ENCODE results near the gene FBXL2.
"Not testable (repeated sequence)": the region's sequence is repeated elsewhere in the genome, so short reads cannot be mapped to it uniquely, and the experiment has no call there.

The FBXL2 gene

DNA sequence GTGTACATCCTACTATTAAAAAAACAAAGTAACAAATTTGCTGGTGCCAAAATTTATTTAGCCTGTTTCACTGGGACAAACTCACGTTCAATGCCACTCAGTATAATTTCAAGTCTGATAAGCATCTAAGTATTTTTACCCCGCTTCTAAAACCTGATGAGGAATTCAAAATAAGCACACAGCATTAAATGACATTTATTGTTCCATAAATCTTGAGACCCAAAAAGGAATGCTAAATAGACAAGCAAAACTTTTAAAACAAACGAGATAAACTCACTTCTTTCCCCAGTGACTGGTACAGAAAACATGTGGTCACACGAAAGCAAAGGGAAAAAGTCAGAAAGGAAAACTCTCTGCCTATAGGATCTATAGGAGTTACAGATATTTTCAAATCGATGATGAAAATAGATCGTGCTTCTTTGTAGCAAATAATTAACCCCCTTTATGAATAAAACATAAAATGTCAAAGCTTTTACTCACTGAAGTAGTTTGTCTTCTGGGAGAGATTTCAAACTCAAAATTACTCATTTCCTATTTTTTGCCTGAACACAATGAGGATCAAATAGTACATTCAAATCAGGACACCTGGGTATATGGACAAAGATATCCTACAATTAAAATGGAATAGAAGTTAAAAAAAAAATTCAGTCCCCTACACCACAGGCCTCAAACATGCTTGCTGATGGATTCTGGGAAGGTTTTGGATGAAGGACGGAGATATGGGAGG lies 111.3 kb downstream of the FBXL2 start:
- no peak for DNase-seq

DNA sequence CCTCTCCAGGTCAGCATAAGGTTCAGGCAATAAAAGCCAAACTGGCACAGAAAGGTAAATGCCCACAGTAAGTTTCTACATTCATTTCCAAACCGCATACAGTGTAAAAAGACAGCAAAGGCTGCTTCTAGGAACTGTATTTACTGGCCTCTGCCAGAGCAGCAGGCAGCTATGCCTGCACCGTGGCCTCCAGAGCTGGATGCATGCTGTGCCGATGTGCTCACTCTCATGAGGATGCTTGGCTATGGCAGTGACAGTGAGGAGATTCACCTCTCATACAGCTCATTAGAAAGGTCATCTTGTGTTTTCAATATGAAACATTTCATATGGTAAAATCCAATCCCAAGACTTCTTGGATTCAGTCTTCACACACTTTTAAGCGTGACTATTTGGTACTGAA lies 112.7 kb downstream of the FBXL2 start:
- no peak for DNase-seq

DNA sequence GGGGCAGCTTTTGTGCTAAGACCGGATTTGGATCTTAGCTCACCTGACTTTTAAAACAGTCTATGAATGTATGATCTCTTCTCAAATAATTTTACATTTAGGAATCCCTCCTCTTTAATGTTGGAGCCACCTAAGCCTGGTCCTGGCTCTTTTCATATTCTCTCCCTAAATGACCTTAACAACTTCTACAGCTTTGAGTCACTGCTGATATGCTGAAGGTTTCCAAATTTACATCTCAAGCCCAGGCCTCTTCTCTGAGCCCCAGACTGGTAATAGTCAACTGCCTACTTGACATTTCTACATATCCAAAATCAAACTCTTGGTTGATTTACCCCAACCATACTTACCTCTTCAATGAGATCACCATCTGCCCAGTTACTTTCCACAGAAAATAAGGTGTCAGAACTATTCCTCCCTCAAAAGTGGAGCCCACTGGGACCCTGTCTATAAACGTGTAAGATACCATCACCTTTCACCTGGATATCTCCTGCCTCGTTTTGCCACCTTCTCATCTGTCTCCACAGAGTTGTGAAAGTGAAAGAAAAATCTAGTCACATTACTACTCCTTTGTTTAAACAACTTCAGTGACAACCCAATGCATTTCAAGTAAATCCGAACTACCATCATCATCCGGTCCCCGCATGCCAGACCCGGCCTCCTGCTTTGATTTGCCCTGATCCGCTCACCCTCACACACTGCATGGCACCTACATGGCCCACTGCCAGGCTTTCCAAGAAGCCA lies 114.2 kb downstream of the FBXL2 start:
- DNase-seq = no peak

DNA sequence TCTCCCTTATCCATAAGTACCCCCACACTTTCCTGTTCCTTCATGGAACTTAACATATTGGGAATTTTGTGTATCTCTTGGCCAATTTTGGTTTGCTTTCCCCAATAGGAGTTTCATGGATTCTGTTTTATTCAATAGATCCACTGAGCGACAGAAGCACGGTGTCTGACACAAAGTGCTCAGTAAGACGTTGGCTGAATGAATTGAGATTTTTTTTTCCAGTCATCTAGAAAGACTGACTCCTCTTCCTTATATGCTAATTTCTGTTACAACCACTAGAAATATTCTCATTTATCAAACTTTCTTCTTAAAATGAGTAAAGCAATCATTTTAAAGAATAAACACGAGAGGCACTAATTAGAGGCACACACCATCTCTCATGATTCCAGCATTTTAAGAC lies 114.9 kb downstream of the FBXL2 start:
- no peak for DNase-seq

DNA sequence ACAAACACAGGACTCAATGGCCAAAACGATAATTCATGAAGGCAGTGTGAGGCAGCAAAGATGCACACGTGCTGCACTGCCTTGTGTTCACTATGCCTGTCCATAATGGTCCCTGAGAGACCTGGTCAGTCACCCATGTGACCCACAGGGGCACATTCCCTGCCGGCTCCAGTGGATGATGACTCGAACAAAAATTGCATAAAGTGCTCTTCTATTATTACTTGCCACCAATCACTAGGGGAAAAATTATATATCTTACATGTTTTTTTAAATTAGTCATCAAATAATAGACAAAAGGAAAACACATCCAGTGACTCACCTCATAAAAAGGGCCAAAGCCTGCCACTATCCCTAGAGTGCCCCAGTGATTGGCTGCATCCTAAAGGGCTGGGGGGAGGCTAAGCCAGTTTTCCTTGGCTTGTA lies 115.5 kb downstream of the FBXL2 start:
- DNase-seq = no peak

DNA sequence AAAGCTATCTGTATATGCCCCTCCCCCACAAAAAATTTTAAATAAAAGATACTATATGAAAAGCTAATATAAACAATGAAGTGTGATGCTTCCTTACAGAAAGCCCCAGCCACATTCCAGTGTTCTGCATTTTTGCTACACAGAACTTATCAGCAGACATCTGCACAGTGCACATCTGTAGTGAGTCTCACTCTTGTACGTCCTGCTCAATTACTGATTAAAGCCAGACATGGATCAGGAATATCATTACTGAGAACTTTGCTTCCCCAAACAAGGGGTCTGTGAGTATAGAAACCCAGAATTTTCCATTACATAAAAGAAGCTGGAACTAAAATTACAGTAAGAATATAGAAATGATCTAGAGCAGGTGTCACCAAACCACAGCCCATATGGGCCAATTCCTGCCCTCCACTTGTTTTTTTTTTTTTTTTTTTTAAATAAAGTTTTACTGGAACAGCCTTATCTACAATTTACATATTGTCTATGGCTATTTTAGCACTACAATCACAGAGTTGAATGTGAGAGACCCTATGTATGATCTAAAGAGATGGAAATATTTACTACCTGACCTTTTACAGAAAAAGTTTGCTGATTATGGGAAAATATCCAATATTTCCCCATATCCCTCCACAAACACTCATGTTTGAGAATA lies 117.3 kb downstream of the FBXL2 start:
- DNase-seq = no peak

DNA sequence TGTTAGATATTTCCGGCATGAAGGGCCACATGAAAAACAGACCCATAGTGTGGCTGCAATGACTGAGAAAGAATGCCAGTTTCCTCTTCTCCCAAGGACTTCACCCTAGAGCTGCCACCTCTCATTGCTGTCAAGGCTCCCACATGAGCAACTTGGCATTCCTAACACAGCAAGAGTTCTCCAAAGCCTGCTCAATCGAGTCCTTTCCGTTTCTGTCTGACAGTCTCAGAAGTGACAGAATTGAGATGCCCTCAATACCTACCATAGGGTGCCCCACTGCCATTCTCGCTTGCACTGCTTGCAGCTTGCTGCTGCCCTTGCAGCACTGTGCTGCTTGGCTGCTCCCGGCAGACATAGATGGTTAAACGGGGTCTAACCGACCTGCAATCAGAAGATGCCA lies 118.7 kb downstream of the FBXL2 start:
- DNase-seq = no peak

DNA sequence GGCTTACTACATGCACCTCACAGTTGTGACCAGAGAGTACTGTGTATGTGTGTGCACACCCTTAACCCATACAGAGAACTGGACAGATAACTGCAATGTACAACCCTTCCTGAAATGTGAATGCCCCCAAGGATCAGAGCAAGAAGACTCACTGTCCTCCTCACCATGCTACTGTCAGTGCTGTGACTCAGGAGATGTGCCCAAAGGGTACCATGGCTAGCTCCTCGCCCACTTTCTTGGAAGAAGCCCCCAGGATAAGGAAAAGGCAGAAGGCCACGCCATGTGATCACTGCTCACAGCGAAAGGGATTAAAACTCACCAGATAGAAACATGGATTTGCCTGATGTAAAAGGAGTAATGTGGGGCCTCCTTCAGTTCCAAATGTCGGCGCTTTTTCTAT lies 121.2 kb downstream of the FBXL2 start:
- DNase-seq = no peak

DNA sequence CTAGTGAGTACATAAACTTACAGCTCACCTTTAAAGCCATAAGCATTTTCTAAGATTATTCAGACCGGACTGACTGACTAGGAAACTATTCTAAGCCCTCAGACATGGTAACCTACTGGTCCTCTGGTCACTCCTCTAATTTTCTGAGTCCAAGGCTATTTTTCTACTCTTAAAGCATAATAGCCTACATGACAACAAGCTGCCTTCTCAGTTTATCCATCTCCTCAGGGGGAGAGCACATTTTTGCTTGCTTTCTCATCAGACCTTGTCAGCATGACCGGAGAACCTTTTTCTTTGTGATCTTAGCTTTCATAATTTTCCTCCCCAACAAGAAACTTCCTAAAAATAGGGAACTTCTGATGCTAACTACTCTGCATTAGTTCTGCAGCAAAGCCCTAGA lies 124.5 kb downstream of the FBXL2 start:
- DNase-seq = no peak

DNA sequence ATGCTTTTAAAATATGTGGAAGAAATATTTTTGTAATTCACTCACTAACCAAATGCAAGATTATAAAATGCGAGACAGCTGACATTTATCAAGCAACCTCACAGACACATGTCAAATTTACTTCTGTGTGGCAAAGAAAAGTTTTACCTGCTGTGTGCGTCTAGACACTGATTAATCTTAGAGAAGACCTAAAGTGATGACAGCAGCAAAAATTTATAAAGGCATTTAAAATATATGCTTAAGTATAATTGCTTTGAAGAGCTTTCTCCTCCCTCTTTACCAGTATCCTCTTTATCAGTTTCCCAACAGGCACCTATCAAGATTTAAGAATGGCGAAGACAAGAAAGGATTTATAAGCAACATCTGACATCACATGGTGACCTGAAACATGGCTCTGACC lies 125.7 kb downstream of the FBXL2 start:
- no peak for DNase-seq

DNA sequence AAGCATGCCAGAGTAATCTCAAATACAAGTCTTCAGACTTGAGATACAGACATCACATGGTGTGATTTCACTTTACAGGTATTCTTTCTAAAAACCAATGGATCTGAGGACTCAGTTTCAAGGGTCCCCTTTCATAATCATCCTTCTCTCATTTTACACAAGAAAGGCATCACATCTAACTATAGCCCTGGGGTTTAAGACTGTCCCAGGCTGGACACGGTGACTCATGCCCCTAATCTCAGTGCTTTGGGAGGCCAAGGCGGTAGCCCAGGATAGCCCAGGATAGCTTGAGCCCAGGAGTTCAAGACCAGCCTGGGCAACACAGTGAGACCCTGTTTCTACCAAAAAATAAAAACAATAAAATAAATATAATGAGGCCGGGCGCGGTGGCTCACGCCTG lies 126.5 kb downstream of the FBXL2 start:
- DNase-seq = no peak

DNA sequence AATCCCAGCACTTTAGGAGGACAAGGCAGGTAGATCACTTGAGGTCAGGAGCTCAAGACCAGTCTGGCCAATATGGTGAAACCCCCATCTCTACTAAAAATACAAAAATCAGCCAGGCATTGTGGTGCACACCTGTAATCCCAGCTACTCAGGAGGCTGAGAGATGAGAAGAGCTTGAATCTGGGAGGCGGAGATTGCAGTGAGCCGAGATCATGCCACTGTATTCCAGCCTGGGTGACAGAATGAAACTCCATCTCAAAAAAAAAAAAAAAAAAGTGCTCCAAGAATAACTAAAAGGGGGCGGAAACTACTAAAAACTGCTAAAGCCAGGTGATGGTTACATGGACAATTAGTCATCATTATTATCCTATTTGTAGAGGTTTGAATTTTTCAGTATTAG lies 133.6 kb downstream of the FBXL2 start:
- DNase-seq = not testable (repeated sequence)

DNA sequence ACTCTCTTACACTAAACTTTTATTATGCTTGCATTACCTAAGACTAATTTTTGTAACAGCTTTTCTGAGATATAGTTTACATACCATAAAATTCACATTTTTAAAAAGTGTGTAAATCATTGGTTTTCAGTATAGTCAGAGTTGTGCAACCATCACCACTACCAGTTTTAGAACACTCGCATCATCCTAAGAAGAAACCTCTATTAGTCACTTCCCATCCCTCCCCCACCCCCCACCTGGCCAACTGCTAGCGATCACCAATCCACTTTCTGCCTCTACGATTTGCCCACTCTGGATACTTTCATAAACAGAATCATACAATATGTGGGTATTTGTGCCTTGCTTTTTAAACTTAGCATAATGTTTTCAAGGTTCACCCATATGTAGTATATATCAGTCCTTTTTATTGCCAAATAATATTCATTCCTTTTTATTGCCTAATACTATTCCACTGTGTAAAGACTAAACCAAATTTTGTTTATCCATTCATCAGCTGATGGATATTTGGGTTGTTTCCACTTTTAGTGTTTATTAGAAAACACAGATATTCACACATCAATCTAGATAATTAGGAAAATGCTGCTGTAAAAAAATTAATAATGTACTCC lies 139.9 kb downstream of the FBXL2 start:
- no peak for DNase-seq

DNA sequence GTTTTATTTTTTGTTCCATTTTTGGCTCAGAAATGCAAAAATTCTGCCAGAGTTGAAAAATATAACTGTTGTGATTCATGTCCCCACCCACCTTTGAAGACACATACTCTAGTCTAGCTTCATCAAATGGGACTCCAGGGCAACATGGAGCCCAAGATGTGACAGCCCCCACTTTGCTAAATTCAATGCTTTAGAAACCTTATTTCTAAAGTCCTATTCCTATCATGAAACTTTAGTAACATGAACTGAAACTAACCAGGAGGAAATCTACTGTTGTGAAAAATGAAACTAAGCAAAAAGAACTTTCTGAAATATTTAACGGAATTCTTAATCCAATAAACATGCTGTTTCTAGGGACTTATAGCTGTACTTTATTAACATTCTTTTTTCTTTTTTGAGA lies 142.7 kb downstream of the FBXL2 start:
- no peak for DNase-seq

DNA sequence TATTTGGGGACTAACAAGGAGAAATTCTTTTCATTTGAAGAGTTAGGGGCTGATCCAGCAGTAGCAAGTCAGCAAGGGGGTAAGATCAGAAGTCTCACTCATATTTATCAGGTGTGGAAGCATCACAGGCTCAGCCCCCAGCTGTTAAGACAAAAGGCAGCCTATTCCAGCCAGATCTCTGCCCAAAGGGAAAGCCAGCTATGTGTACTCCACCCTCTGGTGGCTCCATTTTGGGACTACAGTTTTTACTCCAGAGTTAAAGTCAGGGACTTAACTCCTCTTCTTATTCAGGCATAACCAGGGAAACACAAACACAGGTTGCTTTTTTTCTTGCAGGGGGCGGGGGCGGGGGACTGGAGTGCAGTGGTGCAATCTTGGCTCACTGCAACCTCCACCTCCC lies 143.7 kb downstream of the FBXL2 start:
- DNase-seq = no peak

DNA sequence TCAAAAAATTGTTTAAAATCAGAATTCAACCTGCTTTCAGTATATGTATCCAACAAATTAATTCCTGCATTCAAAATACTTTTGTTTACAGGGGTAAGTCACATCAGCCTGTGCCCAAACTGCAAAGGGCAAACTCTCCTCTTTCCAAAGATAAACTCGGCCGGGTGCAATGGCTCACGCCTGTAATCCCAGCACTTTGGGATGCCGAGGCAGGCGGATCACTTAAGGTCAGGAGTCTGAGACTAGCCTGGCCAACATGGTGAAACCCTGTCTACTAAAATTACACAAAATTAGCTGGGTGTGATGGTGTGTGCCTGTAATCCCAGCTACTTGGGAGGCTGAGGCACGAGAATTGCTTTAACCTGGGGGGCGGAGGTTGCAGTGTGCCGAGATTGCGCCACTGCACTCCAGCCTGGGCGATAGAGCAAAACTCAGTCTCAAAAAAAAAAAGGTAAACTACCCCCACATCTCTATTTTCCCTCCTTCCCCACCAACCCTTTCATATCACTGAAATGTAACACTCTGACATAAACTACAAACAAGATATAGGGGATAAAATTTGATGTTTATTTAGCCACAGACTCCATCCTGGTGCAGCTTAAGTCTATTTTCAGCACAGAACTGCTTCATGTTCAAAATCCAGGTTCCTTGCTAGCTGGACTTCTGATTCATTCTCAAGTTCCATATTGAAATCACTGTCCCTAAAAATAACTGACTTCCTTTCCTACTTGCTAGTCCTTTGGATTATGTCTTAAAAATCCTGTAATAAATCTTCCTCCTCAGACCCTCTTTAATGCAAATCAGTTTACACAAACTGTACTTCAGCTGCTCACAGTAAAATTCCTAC lies 147.6 kb downstream of the FBXL2 start:
- DNase-seq = no peak

DNA sequence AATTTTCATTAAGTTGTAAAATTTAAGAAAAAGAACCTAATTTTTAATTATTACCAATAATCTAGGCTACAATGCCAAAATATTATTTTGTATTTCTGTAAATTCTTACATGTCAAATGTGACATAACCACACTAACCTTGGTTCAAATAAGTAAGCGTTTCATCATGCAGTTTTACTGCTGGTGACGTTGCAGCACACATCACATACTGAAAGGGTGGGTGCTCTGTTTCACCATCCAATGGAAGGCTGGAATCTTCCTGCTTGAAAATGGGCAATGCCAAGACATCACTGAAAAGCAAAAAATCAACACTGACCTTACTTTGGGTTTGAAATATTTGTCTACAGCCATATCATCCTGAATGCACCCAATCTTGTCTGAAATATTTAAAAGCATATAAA lies 148.2 kb downstream of the FBXL2 start:
- DNase-seq = no peak

DNA sequence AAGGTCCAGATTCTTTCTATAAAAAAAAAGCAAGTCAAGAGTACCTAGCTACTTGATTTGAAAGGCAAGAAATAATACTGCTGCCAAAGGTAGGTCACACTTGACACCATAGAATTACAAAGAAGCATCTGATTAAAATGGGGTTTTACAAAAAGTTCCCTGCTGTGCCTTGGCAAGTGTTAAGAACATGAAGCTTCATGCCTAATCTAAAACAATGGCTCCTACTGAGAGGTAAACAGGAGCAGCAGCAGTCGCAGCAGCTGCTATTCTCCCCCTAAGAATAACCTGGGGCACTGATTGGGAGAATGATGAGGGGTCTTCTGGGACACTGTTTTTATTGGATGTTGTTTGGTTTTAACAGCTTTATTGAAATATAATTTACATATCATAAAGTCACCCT lies 148.8 kb downstream of the FBXL2 start:
- no peak for DNase-seq

DNA sequence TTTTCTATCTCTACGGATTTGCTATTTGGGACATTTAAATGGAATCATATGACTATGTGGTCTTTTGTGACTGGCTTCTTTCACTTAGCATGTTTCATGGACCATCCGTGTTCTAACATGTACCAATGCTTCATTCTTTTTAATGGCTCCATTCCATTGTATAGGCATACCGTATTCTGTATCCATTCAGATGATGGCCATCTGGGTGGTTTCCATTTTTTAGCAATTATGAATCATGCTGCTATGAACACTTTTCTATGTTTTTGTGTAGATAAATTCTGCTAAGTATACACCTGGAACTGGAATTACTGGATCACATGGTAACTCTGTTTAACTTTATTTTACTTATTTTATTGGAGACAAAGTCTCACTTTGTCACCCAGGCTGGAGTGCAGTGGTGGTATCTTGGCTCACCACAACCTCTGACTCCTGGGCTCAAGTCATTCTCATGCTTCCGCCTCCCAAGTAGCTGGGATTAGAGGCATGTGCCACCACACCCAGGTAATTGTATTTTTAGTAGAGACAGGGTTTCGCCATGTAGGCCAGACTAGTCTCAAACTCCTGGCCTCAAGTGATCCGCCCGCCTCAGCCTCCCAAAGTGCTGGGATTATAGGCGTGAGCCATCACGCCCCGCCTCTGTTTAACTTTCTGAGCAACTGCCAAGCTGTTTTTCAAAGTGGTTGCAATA lies 149.5 kb downstream of the FBXL2 start:
- DNase-seq = no peak

DNA sequence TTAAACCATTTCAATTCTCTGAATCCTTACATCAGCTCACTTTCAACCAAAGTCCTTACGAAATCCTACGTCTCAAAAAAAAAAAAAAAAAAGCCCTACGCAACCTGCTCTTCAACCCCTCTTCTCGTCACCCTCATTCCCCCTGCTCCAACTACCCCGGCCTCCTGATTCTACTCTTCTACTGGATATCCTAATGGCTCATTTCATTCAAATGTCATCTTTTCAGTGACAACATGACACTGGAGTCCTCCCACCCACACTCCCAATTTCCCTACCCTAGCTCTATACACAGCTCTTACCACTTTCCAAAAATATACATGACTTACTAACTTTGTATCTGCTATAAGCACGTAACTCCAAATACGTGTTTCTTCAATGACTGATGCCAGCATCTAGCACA lies 151.5 kb downstream of the FBXL2 start:
- no peak for DNase-seq

DNA sequence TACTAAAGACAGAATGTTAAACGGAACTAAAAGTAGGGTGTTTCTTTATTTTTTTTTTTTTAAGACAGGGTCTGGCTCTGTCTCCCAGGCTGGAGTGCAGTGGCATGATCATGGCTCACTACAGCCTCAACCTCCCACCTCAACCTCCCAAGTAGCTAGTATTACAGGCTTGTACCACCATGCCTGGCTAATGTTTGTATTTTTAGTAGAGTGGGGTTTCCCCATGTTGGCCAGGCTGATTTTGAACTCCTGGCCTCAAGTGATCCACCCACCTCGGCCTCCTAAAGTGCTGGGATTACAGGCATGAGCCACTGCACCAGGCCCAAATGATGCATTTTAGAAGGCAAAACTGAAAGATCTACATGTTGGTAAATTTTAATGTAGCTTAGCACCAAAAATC lies 152.1 kb downstream of the FBXL2 start:
- not testable (repeated sequence) for DNase-seq

DNA sequence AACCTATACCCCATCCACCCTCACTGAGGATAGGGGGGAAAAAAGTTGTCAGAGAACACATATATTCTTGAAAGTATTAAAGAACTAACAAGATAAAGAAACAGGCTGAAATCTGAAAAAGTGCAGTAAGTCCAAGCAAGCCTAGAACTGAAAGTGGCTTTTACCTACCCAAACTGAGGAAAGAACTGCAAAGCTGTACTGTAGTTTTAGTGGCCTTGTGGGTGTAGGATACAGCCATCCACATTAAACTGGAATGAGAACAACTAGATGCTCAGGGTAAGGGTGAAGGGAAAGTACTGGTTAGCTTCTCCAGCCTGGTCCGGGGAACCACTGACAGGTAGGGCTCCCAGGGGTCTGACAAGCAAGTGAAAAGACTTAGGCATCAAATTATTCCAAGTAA lies 152.8 kb downstream of the FBXL2 start:
- DNase-seq = no peak
